HG02870 (cell line): ENCODE results near the gene ANXA2.
"Not testable (repeated sequence)": the region's sequence is repeated elsewhere in the genome, so short reads cannot be mapped to it uniquely, and the experiment has no call there.

Experiments
- ATAC-seq: cut with Tn5 transposase; IDR thresholded peaks from one replicate; pipeline ENCODE4 v1.9.1; 2021; ENCODE audit warnings: mild to moderate bottlenecking, moderate library complexity; ENCODE audit not compliant: unreplicated experiment

ANXA2 gene

DNA sequence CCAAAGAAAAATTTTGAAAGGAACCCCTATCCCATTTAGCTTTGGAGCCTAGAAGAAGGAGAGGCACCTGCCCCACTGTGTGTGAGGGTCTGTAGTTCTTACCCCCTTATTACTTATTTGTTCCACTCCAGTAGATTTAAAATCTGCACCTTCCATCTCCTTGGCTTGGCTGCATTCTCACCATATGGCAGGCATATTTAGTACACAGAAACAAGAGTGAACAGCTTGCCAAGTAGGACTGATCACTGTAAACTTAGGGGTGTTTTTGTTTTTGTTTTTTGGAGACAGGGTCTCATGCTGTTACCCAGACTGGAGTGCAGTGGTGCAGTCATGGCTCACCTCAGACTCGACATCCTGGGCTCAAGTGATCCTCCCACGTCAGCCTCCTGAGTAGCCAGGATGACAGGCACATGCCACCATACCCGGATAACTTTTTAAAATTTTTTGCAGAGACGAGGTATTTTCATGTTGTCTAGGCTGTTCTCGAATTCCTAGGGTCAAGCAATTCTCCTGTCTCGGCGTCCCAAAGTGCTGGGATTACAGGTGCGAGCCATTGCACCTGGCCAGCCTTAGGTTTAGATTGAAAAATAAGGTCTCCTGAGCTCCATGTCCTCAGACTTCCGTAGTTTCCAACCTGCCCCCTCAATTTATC is 14.1 kb upstream of the ANXA2 start:
- ATAC-seq, result no peak

DNA sequence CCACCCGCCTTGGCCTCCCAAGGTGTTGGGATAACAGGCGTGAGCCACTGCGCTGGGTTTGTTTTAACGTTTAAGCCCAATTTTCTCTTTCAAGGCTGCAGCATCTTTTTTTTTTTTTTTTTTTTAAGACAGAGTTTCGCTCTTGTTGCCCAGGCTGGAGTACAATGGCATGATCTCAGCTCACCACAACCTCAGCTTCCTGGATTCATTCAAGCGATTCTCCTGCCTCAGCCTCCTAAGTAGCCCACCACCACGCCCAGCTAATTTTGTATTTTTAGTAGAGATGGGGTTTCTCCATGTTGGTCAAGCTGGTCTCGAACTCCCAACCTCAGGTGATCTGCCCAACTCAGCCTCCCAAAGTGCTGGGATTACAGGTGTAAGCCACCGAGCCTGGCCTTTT is 12.6 kb upstream of the ANXA2 start:
- ATAC-seq, result not testable (repeated sequence)

DNA sequence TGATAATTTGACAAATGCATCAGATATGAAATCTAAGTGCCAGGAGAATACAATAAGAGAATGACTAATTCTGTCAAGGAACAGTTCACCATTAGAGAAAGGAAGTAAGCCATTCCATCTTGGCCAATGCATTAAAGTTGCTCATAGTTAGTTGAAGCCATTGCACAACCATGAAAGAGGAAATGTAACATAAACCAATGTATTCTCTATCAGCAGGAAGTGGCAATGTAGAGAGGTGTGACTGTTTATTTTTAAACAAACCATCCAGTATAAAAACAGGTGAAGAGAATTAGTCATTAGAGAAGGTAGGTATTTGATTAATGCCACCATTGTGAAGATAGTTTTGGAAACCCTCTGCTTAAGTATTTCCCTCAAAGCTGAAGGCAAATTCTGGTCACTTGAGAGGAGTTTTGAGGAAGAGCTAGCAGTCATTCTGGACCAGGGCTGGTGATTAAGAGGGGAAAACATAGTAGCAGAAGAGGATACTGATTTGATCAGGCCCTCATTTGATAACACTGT is 10.7 kb upstream of the ANXA2 start:
- ATAC-seq, result no peak

DNA sequence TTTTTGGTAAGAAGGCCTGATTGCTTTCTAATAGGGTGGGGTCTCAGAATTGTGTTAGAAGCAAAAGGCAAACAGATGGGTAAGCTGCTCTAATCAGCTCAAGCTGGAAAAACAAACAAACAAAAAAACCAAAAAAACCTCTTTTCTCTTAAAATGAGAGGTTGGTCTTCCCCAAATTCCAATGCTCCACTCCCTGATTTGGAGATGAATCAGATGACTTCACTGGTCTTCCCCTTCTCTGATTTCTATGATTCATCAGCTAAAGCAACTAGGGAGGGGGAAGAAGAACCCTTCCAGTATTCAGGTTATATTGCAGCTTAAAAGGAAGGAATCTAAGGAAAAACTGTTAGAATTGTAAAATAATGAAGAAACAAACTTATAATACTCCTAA is 9.6 kb upstream of the ANXA2 start:
- no peak for ATAC-seq

DNA sequence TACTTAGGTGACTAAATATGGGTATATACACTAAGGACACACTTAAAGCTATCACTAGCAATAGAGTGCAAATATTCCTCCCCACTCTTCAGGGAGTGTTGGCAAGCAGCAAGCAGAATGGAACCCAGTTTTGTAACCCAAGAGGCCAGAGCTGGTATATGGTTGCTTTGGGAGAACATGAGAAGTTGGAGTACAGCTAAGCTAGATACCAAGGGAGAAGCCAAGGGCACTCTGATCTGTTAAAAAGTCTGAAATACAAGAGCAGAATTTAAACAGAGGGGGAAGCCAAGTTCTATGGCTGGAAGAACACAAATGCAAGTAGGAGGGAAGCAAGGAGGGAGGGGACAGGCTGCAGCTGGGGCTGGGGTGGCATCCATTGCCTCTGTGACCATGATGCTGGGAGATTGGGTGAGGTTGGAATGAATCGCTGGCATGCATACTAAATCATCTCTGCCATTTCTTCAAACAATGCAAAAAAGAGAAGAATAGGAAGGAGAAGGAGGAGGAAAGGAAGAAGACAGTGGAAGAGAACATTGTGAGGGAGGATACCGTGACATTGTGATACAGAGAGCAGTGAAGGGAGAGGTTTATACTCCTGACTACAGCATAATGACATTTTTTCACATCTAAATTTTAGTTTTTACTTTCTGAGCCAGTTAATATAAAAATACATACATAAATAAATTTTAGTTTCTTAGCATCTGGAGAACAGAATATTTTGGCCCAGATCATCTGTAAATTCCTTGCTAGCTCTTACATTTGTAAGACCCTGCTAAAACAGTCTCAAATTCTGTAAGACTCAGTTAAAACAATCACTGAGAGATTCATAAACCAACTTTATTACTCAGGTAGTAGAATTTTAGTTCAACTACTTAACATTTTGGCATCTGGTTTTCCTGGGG is 9.0 kb upstream of the ANXA2 start:
- no peak for ATAC-seq

DNA sequence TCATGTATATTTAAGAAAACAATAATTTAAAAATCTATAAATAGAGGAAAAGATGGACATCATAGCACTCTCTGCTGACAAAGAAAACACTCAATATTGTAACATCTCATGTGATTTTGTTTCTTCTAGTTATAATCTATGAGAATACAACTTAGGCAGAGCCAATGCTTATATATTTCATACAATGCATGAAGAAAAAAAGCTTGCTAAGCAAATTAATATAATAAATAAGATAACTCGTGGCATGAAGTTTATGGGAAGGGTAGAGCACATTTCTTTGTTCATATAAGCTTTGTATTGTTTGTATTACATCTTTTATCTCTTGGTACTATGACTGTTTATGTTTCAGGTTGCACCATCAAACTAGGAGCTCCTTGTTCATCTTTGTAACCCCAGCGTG is 7.6 kb upstream of the ANXA2 start:
- no peak for ATAC-seq

DNA sequence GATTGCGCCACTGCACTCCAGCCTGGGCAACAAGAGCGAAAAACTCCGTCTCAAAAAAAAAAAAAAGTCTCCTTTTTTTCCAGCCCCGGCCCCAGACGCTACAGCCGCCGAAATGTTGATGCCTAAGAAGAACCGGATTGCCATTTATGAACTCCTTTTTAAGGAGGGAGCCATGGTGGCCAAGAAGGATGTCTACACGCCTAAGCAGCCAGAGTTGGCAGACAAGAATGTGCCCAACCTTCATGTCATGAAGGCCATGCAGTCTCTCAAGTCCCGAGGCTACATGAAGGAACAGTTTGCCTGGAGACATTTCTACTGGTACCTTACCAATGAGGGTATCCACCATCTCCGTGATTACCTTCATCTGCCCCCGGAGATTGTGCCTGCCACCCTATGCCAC is 6.6 kb upstream of the ANXA2 start:
- ATAC-seq, result not testable (repeated sequence)

DNA sequence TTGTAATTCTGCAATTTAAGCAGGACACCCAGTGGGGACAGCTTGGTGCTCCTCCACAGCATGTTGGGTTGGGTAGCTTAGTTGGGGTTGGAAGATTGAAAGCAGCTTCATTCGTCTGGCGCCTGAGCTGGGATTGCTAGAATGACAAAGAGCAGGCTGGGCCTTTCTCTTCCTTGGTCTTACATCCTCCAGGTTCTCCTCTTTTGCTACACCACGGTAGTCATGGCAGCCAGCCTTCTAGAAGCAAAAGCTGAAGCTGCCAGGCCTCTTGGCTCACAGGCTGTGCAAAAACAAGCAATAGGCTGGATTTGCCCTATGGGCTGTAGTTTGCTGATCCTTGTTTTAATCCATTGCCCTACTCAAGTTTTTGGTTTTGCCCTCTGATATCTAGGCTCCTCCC is 3.2 kb upstream of the ANXA2 start:
- no peak for ATAC-seq

DNA sequence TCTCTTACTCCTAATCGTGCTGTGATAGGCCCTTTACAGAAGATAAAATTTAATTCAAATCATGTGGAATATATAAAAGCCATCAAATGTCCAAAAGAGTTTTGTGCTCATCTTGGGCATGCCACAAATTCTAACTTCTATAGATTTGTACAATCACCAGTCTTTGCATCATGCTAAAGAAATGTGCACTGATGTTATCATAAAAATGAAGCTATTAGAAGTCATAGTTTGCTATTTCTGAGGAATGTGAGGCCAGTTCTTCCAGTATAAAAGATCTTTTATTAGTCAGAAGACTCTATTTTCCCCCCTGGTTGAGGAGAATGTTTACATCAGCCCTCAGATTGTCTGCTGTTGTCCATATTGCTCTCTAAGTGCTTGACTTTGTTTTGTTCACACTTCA is 2.1 kb upstream of the ANXA2 start:
- no peak for ATAC-seq

DNA sequence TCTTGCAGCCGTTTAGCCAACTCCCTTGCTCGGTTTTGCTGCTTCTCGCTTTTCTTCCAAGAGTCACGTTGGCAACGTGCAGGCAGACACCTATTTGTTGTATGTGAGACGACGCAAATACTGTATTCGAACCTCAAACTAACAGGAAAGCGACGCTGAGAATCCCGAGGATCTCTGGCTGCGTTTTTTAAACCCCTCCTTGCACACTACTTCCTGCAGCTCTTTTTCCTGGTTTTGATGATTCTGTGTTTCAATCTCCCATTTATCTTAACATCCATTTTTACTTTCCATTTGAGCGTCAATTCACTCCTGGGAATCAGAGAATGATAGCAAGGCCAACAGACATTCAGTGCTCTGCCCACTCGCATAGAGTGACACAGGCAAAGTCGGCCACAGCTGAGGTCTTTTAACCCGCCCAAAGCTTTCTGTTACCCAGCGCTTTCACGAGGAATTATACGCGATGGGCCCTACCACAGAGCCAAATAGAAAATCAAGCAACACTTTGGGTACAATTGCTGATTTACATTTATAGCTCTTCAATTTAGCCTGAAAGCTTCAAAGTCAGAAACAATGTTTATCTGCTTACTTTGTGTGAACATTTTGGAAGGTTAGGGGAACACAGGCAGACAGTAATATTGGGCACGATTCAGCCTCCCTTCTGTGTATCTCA is 1.6 kb upstream of the ANXA2 start:
- ATAC-seq, result no peak

DNA sequence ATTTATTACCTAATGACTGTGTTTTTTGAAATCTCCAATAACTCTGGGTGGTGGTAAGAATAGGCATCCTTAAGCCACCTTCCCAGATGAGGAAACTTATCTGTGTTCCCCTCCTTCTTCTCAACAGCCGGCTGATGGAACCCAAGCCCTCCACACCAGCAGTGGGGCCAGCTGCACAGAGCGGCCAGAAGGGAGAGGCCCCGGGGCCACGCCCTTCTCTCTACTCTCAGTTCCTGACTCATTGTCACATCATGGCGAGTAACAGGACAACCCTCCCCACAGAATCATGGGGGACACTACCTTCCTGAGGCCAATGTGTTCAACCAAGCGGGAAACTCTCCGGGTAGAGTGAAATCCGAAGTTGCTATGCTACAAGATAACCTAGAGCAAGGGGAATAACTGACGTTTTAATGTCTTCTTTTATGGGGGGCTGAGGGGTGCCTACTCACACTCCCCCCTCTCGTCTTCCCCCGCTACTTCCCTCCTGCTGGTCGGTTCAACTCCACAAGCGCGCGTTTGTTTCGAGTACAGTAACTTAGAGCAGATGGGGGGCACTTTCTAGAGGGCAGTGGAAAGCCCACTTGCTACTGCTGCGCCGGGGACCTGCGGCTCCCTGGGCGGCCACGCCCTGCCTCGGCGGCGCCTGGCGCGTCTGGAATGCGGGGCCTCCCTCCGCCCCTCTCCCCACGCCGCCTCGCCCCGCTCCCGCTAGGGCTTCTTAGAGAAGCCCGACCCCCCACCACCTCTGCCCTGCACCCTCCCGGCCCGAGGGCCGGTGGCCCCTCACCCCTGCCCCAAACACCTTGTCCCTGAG is 621 bp downstream of the ANXA2 start:
- peak; percentile 73 for ATAC-seq

DNA sequence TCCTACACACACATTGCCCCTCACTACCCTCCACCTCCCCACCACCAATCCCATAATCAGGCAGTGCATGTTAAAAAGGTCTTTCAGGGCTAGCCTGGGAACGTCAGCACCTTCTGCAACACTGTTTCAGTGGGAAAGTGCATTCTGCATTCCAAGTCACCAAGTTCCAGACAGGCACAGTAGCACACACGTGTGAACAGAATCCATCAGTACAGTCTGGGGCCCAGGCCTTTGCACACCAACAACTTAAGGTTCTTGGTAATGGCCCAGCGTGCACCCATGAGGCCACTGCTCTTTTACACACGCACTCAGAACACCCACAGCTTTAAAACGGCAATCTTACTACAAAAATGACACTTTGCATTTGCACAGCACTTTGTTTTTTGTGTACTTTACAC is 1.2 kb downstream of the ANXA2 start:
- ATAC-seq, result no peak

DNA sequence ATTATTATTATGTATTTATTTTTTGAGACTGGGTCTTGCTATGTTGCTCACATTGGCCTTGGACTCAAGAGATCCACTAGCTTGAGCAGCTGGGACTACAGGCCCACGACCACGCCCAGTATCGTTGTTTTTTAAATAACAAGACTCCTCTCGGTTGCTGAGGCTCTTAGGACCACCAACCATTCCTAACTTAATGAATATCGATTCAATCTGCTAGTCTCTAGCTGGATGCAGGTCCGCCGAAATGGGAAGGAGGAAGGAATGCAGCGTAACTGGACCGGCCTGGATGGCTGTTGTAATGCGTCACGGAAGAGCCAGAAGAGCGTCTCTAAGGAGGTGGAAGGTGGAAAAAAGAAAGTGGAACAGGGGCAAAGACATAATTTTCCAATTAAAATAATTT is 1.7 kb downstream of the ANXA2 start:
- no peak for ATAC-seq

DNA sequence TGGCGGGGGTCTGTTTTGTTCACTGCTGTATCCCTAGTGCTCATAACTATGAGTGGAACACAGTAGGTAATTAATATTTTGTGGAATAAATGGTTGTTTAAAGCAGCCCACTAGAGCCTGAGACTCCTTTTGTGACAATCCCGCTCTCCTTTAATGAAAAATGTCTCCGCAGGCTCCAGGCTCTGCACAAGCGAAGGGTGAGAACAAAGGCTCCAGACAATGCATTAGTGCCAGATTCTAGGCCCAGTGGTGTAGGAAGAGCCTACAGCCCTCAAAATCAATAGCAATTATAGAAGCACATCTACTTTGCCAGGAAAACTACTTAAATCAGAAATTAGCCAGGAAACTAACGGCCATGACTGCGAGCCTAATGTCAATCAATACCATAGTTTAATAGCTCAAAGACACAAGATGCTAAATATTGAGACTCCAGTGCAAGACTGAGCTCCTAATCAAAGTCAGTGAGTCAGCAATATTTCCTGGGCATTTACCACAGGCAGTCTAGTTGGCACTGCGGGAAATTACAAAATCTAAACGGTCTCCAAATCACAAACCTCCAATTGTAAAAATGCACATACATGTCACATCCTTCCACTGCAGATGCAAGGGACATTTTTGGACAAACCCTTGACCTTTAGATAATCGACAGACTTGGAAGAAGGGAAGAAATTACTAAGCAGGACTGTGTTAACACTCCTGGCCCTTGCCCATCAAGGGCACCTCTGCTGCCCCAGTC is 2.3 kb downstream of the ANXA2 start:
- ATAC-seq, result no peak

DNA sequence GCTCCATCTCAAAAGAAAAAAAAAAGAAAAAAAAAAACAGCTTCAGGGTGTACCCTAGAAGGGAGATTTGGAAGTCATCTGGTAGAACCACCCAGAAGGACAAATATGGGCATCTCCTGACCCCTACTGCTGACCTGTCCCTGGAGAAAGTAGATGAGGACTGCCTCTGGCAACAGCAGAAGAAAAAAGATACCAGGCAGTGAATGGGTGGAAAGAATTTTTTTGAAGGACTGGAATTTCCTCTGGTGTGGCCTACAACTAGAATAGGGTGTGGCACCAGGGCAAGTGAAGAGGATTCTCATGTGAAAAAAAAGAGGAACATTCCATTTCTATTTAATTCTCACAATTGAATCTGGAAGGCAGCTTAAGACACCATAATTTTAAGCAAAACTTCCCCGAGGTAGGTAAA is 3.1 kb downstream of the ANXA2 start:
- no peak for ATAC-seq

DNA sequence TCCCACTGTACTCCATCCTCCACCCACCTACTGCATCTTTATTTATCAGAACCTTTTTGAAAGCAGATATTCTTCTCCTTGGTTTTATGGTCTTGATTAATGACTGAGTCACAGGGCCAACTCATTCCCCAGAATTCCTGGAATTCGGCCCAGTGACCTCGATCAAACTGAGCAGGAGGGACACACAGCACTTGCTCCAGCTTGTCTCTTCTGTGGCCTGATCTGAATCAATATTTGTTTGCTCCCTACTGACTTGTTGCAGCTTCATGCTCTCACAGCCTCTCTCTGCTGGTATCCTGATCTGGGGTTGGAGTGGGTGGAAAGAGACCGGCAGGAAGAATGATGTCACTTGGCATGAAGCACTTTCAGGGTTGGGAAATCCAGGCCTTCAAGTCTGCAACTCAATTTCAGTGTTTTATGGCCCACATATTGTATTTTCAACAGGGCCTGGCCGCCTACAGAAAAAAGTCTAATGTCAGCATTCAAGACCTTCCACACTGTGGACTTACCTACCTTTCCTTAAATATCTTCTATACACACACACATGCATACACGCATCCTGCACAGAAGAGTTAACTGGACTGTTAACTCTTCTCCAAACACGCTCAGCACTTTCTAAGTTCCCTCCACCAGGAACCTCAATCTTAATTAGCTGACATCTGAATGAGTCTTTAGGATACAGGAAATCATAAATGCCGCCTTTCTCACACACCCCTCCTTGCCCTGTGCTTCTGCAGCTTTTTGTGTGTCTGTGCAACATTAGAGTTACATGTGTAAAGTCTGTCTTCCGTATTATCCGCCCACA is 4.6 kb downstream of the ANXA2 start:
- ATAC-seq, result no peak

DNA sequence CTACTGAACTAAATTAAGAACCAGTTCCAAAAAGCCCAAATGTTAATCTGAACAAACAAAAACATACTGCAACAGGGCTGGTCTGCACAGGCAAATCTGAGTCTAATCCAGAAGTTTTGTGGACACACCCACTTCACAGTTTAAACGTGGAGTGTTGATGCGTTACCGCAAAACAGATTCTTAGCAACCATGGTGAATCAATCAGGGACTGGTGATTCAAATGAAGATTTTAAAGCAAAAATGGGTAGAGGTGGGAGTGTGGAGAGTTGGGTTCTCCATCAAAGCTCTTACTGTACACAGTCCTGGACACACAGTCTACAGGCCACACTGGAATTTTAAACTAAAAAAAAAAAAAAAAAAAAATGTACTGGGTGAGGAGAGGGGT is 5.2 kb downstream of the ANXA2 start:
- ATAC-seq, result no peak

DNA sequence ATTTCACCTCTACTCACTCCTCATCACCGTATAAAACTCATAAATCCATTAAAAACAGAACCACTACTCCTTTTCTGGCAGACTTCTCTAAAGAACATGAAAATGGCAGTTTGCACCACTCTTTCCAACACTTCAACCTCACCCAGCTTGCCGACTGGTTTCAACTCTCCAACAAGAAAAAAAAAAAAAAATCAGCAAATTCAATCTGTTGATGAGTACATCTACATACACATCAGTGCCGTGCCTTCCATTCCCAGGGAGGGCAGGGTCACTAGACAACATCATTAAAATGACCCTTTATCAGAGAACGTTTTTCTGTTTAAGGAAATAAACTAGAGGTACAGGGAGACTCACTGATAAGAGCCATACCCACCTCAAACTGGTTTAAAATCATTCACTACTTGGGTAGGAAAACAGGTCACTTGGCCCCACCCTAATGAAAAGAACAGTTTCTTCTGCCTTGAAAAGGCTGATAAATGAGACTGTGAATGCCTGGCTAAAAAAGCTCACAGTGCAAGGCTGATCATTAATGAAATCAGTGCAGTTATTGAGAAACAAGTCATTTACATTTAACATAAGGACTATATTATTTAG is 6.0 kb downstream of the ANXA2 start:
- ATAC-seq, result no peak

DNA sequence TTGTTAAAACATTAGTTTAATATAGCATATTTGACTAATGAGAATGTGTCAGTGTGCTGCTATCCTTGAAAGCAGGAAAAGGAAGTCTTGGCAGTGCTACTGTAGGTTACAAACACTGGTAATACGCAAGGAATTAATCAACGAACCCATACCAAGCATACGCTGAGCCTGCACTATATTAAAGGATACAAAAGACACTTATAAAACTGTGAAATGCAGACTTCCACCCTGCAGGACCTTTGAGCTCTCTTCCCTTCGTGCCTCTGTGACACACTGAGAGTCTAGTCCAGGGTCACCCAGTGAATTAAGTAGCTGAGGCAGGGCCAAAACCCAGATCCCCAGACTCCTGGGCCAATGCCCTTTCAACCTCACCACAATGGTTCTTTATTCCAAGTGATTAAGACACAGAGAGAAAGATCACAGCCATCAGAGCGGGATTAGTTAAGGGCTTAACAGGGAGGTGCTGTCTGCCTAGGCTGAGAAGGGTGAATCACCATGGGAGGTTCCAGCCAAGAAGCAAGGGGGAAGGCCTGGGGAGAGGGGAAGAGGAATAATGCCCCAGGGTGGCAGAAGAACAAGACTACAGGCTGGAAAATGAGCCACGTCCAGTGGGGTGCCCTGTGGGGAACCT is 6.8 kb downstream of the ANXA2 start:
- ATAC-seq, result no peak
